Ishikawa (cell line): ENCODE results near the gene TCHP.

Experiments used
- CEBPB ChIP-seq: IDR thresholded peaks from 2 replicates; pipeline ENCODE4 v1.6.1; 2012
- CREB1 ChIP-seq: IDR thresholded peaks from 2 replicates; pipeline ENCODE4 v1.6.1; 2012; ENCODE audit warnings: low read depth
- EGR1 ChIP-seq: IDR thresholded peaks from 2 replicates; pipeline ENCODE4 v1.6.1; 2012
- EP300 ChIP-seq: IDR thresholded peaks from 2 replicates; pipeline ENCODE4 v1.6.1; 2012; ENCODE audit warnings: borderline replicate concordance
- FOXM1 ChIP-seq: IDR thresholded peaks from 2 replicates; pipeline ENCODE4 v1.6.1; 2012; ENCODE audit warnings: low read depth, borderline replicate concordance
- MAX ChIP-seq: IDR thresholded peaks from 2 replicates; pipeline ENCODE4 v1.6.1; 2012
- NFIC ChIP-seq: IDR thresholded peaks from 2 replicates; pipeline ENCODE4 v1.6.1; 2012
- RAD21 ChIP-seq: IDR thresholded peaks from 2 replicates; pipeline ENCODE4 v1.6.1; 2012; ENCODE audit warnings: low read depth
- REST ChIP-seq: IDR thresholded peaks from 2 replicates; pipeline ENCODE4 v1.6.1; 2012; ENCODE audit warnings: low read depth, mild to moderate bottlenecking
- TAF1 ChIP-seq: IDR thresholded peaks from 2 replicates; pipeline ENCODE4 v1.6.1; 2012; ENCODE audit warnings: low read depth, mild to moderate bottlenecking
- TCF12 ChIP-seq: IDR thresholded peaks from 2 replicates; pipeline ENCODE4 v1.6.1; 2012; ENCODE audit warnings: low read depth
- TEAD4 ChIP-seq: IDR thresholded peaks from 2 replicates; pipeline ENCODE4 v1.6.1; 2012
- USF1 ChIP-seq: IDR thresholded peaks from 2 replicates; pipeline ENCODE4 v1.6.1; 2012
- YY1 ChIP-seq: IDR thresholded peaks from 2 replicates; pipeline ENCODE4 v1.6.1; 2012; ENCODE audit warnings: low read depth
- ZBTB7A ChIP-seq: IDR thresholded peaks from 2 replicates; pipeline ENCODE4 v1.6.1; 2012; ENCODE audit warnings: low read depth

The TCHP gene

GRCh38 chr12:109905301-109905700 lies 5.2 kb downstream of the TCHP start:
- TF ChIP-seq RAD21 (no peak), NFIC (no peak), TEAD4 (no peak), EGR1 (no peak), FOXM1 (no peak), MAX (no peak)

GRCh38 chr12:109910254-109910968 lies 10.3 kb downstream of the TCHP start:
- TF ChIP-seq ZBTB7A (no peak), USF1 (no peak), TEAD4 (no peak), CREB1 (no peak), MAX (no peak), NFIC (no peak), RAD21 (no peak), FOXM1 (no peak), CEBPB (no peak), EGR1 (no peak), TAF1 (no peak)

GRCh38 chr12:109910969-109911348 lies 10.9 kb downstream of the TCHP start:
- peak; percentile 30; the same call in 1 of the 2 replicates for TF ChIP-seq RAD21
- 0 out of 2 replicates have a peak, but pooled peaks have one; percentile 20 for TF ChIP-seq YY1
- no peak for TF ChIP-seq CEBPB
- TF ChIP-seq MAX = 0 out of 2 replicates have a peak, but pooled peaks have one; percentile 22
- peak; percentile 9; the same call in 1 of the 2 replicates for TF ChIP-seq USF1
- TF ChIP-seq FOXM1 = no peak
- no peak for TF ChIP-seq EGR1
- TF ChIP-seq NFIC = no peak
- TF ChIP-seq CREB1 = no peak
- TF ChIP-seq ZBTB7A = no peak
- peak; percentile 33; the same call in 1 of the 2 replicates for TF ChIP-seq TCF12
- TF ChIP-seq TEAD4 = no peak
- TF ChIP-seq TAF1 = no peak
- 0 out of 2 replicates have a peak, but pooled peaks have one; percentile 22 for TF ChIP-seq REST
- TF ChIP-seq EP300 = no peak

- TF ChIP-seq EGR1 = no peak
- no peak for TF ChIP-seq TCF12
- TF ChIP-seq CREB1 = no peak
- TF ChIP-seq YY1 = no peak
- no peak for TF ChIP-seq USF1
- no peak for TF ChIP-seq RAD21
- TF ChIP-seq MAX = no peak
- no peak for TF ChIP-seq TEAD4
- TF ChIP-seq CEBPB = no peak
- TF ChIP-seq REST = no peak
- TF ChIP-seq NFIC = no peak
Observed at GRCh38 chr12:109912855-109913321, 12.8 kb downstream of the TCHP start.

GRCh38 chr12:109914461-109914860 lies 14.4 kb downstream of the TCHP start:
- no peak for TF ChIP-seq NFIC
- no peak for TF ChIP-seq REST
